NCI-H1694 (cell line): ENCODE results near the gene AQP12A.

Experiments
- DNase-seq: peaks from one replicate; lab custom pipeline; 2025; lab: John Stamatoyannopoulos, UW

Gene AQP12A

GRCh38 chr2:240722796-240723735 is 31.4 kb downstream of the AQP12A start:
- no peak for DNase-seq

- no peak for DNase-seq
These were observed 32.2 kb downstream of the AQP12A start for GRCh38 chr2:240723851-240724250.

GRCh38 chr2:240724431-240724830 is 32.8 kb downstream of the AQP12A start:
- no peak for DNase-seq

- no peak for DNase-seq
These were observed 33.6 kb downstream of the AQP12A start for GRCh38 chr2:240725266-240725665.

- peak; percentile 85 for DNase-seq
These were observed 34.0 kb downstream of the AQP12A start for GRCh38 chr2:240725671-240726070.

- DNase-seq = no peak
These were observed 35.2 kb downstream of the AQP12A start for GRCh38 chr2:240726876-240727275.

GRCh38 chr2:240727439-240727838 is 35.8 kb downstream of the AQP12A start:
- no peak for DNase-seq

GRCh38 chr2:240727913-240728312 is 36.2 kb downstream of the AQP12A start:
- DNase-seq = no peak

GRCh38 chr2:240728361-240728760 is 36.7 kb downstream of the AQP12A start:
- no peak for DNase-seq

GRCh38 chr2:240728827-240729226 is 37.2 kb downstream of the AQP12A start:
- DNase-seq = no peak

GRCh38 chr2:240730501-240731177 is 39.0 kb downstream of the AQP12A start:
- peak; percentile 19 for DNase-seq

- no peak for DNase-seq
These were observed 39.5 kb downstream of the AQP12A start for GRCh38 chr2:240731178-240731545.

- no peak for DNase-seq
These were observed 40.5 kb downstream of the AQP12A start for GRCh38 chr2:240732184-240732583.

- no peak for DNase-seq
These were observed 41.4 kb downstream of the AQP12A start for GRCh38 chr2:240732911-240733622.

- DNase-seq = no peak
These were observed 42.3 kb downstream of the AQP12A start for GRCh38 chr2:240733803-240734495.

GRCh38 chr2:240734756-240735155 is 43.1 kb downstream of the AQP12A start:
- DNase-seq = no peak

GRCh38 chr2:240735476-240735875 is 43.8 kb downstream of the AQP12A start:
- DNase-seq = no peak

- DNase-seq = no peak
These were observed 44.9 kb downstream of the AQP12A start for GRCh38 chr2:240736281-240737250.

- DNase-seq = no peak
These were observed 45.8 kb downstream of the AQP12A start for GRCh38 chr2:240737512-240737911.

GRCh38 chr2:240737958-240738357 is 46.3 kb downstream of the AQP12A start:
- DNase-seq = no peak

- DNase-seq = no peak
These were observed 48.1 kb downstream of the AQP12A start for GRCh38 chr2:240739797-240740196.
